NCI-H1092 treated with DMSO at 0.1 percent for 48 hours (cell line): ENCODE results near the gene PRKD2.
"Not testable (repeated sequence)": the region's sequence is repeated elsewhere in the genome, so short reads cannot be mapped to it uniquely, and the experiment has no call there.

Experiments used
- DNase-seq: peaks from one replicate; lab custom pipeline; 2025; lab: John Stamatoyannopoulos, UW

PRKD2 gene

GRCh38 chr19:46724468-46724867, 7.6 kb upstream of the PRKD2 start:
- no peak for DNase-seq

- DNase-seq, result no peak
Observed at GRCh38 chr19:46723471-46723870, 6.6 kb upstream of the PRKD2 start.

GRCh38 chr19:46723023-46723461, 6.1 kb upstream of the PRKD2 start:
- no peak for DNase-seq

DNA sequence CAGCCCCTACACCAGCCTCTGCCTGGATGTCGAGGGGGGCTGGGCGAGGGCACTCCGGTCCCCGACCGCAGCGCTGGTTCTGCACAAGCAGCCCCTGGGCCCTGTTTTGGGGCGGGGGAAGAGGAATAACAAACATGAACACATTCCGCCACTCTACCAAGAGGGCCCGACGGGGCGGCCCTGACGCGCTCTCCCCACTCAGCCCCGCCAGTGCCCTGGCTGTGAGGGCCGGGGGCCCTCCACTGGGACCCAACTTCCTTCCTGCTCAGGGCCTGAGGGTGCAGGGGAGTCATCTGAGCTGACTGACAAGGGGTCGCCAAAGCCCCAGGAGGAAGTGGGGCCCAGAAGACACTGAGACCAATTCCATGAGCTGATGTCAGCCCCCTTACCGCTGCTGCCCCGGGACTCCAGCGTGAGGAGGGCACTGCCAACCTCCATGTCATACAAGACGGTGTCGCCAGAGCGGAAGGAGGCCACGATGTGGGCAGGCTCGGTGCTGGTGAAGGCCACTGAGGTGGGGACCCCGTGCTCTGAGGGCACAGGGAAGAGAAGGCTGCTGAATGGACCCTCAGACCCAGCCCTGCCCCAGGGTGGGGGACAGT, 5.6 kb upstream of the PRKD2 start:
- DNase-seq, result no peak

DNA sequence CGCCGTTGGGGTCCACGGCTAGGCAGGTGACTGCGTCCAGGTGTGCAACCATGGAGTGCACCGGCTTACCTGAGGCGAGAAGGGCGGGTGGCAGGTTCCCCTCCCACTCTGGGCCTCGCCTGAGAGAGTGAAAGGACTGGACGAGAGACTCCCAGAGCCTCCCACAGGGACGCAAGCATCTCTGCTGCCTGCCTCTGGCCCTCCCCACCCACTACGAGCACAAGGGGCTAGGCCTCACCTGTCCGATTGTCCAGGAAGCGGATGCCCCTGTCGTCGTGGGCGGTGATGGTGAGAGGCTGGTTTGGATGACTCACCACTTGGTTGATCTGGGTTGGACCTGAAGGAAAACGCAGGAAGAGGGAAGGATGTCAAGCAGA, 5.1 kb upstream of the PRKD2 start:
- no peak for DNase-seq

- no peak for DNase-seq
Observed at GRCh38 chr19:46721269-46722003, 4.5 kb upstream of the PRKD2 start.

GRCh38 chr19:46720503-46721239, 3.8 kb upstream of the PRKD2 start:
- DNase-seq, result no peak

DNA sequence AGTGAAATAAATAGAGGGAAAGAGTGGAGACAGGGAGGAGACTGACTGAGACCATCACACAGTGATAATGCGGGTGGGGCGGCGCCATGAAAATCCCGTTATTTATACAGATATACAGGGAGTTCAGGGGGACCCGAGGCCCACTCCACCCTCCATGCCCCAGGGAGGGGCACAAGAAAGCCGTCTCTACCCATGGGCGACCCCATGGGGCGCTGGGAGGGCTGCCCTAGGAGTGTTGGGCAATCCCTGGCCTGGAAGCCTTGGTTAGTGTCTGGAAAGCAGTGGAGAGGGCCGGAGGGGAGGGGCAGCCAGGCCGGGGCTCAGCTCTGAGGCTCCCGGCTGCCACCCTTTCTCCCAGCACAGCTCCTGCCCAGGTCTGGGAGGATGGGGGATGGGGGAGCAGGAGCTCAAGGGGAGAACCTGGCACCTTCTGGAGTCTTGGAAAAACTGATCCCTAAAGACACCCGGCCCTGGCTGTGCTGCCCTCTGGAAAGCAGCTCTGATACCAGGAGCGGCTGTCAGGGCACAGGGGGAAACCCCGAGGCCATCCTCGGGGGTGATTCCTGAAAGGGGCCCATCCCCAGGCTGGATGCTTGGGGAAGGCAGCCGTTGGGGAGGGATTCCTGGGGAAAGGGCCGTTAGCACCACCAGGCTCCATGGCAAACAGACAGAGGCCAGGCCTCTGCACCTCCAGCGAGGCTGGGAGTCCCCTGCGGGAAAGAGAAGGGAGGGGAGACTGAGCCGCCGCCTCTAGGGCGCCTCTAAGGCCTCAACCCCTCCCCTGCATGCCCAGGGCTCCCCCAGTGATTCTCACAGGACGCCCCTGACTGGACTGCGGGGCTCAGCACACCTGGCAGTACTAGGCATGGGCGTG, 3.0 kb upstream of the PRKD2 start:
- no peak for DNase-seq

GRCh38 chr19:46718934-46719622, 2.2 kb upstream of the PRKD2 start:
- DNase-seq, result no peak

- no peak for DNase-seq
Observed at GRCh38 chr19:46718157-46718933, 1.4 kb upstream of the PRKD2 start.

GRCh38 chr19:46717716-46718143, 816 bp upstream of the PRKD2 start:
- no peak for DNase-seq

DNA sequence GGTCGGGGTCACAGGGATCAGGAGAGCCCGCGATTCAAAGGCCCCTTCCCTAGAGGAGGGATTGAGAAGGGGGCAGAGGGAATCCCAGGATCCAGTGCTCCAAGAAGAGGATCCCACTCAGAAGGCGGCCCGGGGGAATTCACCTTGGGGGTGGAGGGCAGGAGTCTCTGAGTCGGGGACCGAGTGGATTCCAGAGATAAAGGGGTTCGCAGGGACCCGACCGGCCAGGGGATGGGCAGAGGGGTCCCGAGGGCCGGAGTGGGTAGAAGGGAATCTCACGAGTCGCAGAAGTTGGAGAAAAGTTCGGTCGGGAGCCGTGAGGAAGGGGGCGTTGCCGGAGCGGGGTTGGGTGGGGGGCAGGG, 261 bp downstream of the PRKD2 start:
- DNase-seq, result no peak

DNA sequence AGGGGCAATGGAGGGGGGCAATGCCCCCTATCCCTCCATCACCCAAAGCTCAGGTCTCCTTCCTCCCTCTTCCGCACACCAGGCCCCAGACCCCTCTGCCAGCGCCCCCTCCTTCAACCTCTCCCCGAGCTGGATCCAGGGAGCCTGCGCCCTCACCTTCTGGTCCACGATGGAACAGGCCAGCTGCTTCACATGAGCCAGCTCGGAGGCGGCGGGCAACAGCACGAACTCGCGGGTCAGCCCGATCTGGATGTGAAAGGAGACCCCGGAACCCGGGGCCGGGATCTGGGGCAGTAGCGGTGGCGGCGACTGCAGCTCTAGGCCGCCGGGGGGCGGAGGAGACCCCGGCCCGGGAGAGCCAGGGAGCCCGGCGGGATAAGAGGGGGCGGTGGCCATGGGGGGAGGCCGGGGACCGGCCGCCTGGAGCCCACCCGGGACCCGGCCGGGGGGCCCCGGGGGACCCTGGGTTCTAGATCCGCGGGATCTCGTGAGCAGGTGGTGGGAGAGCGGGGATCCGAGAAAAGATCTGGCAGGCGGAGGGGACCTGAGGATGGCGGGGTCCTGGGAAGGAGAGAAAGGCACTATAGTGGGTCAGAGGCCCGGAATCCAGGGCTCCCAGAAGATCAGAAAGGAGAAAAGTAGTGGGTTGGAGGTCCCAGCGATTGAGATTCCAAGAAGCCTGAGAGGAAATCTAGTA, 791 bp downstream of the PRKD2 start:
- no peak for DNase-seq

- no peak for DNase-seq
Observed at GRCh38 chr19:46715620-46715974, 1.3 kb downstream of the PRKD2 start.

DNA sequence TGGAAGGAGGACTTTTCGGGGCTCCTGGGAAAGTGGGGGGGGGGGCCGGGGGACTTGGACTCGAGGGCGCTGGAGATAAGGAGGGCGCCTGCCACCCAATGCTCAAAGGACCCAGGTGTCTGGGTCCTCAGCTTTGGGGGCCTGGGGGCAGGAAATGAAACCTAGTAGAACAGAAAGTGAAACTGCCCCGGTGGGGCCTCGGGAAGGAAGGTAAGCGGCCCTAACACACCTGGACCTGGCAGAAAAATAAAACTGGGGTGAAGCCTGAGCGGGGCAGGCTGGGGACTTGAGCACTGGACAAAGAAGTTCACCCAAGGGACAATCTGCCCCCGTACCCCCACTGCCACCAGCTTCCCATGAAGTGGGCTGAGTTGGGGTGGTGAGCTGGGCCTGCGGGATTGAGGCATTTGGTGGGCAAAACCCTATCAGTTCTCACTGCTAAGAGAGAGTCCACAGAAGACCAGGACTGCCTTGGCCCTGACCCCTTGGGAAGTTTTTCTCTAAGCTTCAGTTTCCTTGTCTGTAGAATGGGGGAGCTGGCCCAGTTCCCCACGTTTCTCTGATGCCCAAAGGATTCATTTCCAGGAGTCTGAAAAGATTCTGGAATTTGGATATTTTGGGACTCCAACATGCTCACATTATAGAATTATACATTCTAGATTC, 2.3 kb downstream of the PRKD2 start:
- no peak for DNase-seq

DNA sequence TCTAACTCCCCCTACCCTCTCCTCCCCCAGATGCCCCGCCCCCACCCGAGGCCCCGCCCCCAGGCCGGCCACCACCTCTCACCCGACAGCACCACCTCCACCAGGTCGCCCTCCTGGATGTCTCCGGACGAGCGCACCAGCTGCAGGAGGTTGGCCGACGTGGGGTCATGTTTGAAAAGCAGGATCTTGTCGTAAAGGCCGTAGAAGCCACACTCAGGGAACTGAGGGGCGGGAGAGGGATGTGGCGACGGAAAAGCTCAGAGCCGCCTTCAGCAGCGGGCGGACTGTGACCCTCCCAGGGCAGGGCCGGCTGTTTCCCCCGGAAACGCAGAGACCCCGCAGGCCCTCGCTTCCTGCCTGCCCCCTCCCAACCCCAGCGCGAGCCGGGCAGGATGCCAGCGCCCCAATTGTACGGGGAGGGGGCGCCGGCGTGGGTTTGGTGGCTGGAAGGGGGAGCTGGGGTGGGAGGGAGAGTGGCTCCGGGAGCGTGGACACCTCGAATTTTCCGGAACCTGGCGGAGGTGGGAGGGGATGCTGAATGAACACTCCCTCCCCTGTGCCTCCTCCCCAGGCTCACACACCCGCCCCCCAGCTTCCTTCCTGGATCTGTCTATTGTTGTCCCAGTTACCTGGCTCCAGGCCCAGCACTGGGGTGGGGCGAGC, 3.0 kb downstream of the PRKD2 start:
- peak; percentile 50 for DNase-seq

GRCh38 chr19:46712768-46713338, 4.1 kb downstream of the PRKD2 start:
- DNase-seq, result not testable (repeated sequence)

GRCh38 chr19:46710687-46711086, 6.2 kb downstream of the PRKD2 start:
- no peak for DNase-seq
